ENCODE measurements around the gene KRTAP3-2. TPM values are rescaled to one million over a fixed set of nuclear protein-coding genes. Genes with fewer than 3 reads are reported as not detected.

The KRTAP3-2 gene
- total RNA-seq, 1 donor = not detected

GRCh38 chr17:41012326-41013120 is 12.8 kb upstream of the KRTAP3-2 start:
- no peak for DNase-seq (ENCODE audit: low read depth in 2 of 3, low spot score in 2 of 3)

GRCh38 chr17:41010441-41010840 is 10.7 kb upstream of the KRTAP3-2 start:
- no peak for DNase-seq (ENCODE audit: low read depth in 2 of 3, low spot score in 2 of 3)

- no peak for DNase-seq (ENCODE audit: low read depth in 2 of 3, low spot score in 2 of 3)
These were observed 10.2 kb upstream of the KRTAP3-2 start for GRCh38 chr17:41009936-41010335.

- DNase-seq (ENCODE audit: low read depth in 2 of 3, low spot score in 2 of 3) = no peak
These were observed 9.6 kb upstream of the KRTAP3-2 start for GRCh38 chr17:41009301-41009760.

GRCh38 chr17:41008811-41009210 is 9.1 kb upstream of the KRTAP3-2 start, which contains the start of gene KRTAP3-1:
Gene KRTAP3-1 (minus strand): TSS chr17:41009128. CDS start chr17:41009074, 54 bp downstream.
- DNase-seq (ENCODE audit: low read depth in 2 of 3, low spot score in 2 of 3) = no peak

- no peak for DNase-seq (ENCODE audit: low read depth in 2 of 3, low spot score in 2 of 3)
These were observed 4.7 kb upstream of the KRTAP3-2 start for GRCh38 chr17:41004397-41004796.

- DNase-seq (ENCODE audit: low read depth in 2 of 3, low spot score in 2 of 3) = no peak
These were observed 4.2 kb upstream of the KRTAP3-2 start for GRCh38 chr17:41003926-41004325.

- DNase-seq (ENCODE audit: low read depth in 2 of 3, low spot score in 2 of 3) = no peak
These were observed 3.1 kb upstream of the KRTAP3-2 start for GRCh38 chr17:41002814-41003213.

GRCh38 chr17:41001795-41002194 is 2.1 kb upstream of the KRTAP3-2 start:
- no peak for DNase-seq (ENCODE audit: low read depth in 2 of 3, low spot score in 2 of 3)

GRCh38 chr17:40997361-40997760 is 2.3 kb downstream of the KRTAP3-2 start:
- DNase-seq (ENCODE audit: low read depth in 2 of 3, low spot score in 2 of 3) = no peak

- no peak for DNase-seq (ENCODE audit: low read depth in 2 of 3, low spot score in 2 of 3)
These were observed 2.9 kb downstream of the KRTAP3-2 start for GRCh38 chr17:40996829-40997228.

GRCh38 chr17:40995116-40995515 is 4.6 kb downstream of the KRTAP3-2 start:
- DNase-seq (ENCODE audit: low read depth in 2 of 3, low spot score in 2 of 3) = no peak

GRCh38 chr17:40993839-40994238 is 5.9 kb downstream of the KRTAP3-2 start, which contains the start of gene KRTAP3-3:
Gene KRTAP3-3 (minus strand): TSS chr17:40994164. CDS start chr17:40994097, 67 bp downstream.
- DNase-seq (ENCODE audit: low read depth in 2 of 3, low spot score in 2 of 3) = no peak

- DNase-seq (ENCODE audit: low read depth in 2 of 3, low spot score in 2 of 3) = no peak
These were observed 6.6 kb downstream of the KRTAP3-2 start for GRCh38 chr17:40993084-40993483.

GRCh38 chr17:40992666-40993065 is 7.0 kb downstream of the KRTAP3-2 start:
- DNase-seq (ENCODE audit: low read depth in 2 of 3, low spot score in 2 of 3) = no peak

GRCh38 chr17:40986920-40987319 is 12.8 kb downstream of the KRTAP3-2 start:
- DNase-seq (ENCODE audit: low read depth in 2 of 3, low spot score in 2 of 3) = no peak

GRCh38 chr17:40984226-40984625 is 15.5 kb downstream of the KRTAP3-2 start, which contains the start of gene KRT40:
Gene KRT40 (minus strand): TSS chr17:40984326. CDS start chr17:40984273, 53 bp downstream.
- no peak for DNase-seq (ENCODE audit: low read depth in 2 of 3, low spot score in 2 of 3)

- no peak for DNase-seq (ENCODE audit: low read depth in 2 of 3, low spot score in 2 of 3)
These were observed 18.6 kb downstream of the KRTAP3-2 start for GRCh38 chr17:40981115-40981514.

- no peak for DNase-seq (ENCODE audit: low read depth in 2 of 3, low spot score in 2 of 3)
These were observed 19.1 kb downstream of the KRTAP3-2 start for GRCh38 chr17:40980596-40980995.

- DNase-seq (ENCODE audit: low read depth in 2 of 3, low spot score in 2 of 3) = no peak
These were observed 19.6 kb downstream of the KRTAP3-2 start for GRCh38 chr17:40980117-40980516.

GRCh38 chr17:40978575-40979151 is 21.0 kb downstream of the KRTAP3-2 start:
- no peak for DNase-seq (ENCODE audit: low read depth in 2 of 3, low spot score in 2 of 3)

- DNase-seq (ENCODE audit: low read depth in 2 of 3, low spot score in 2 of 3) = no peak
These were observed 24.2 kb downstream of the KRTAP3-2 start for GRCh38 chr17:40975516-40975915.
